A673 (cell line): ENCODE results near the gene DCN. TPM values are rescaled to one million over a fixed set of nuclear protein-coding genes. Genes with fewer than 3 reads are reported as not detected.

Source experiments
- BruUV-seq: library from RNA; stranded (reverse); fragments of 400-500 nt; replicated peaks from 2 replicates; lab custom pipeline; 2021; lab: Mats Ljungman, UMichigan
- CTCF ChIA-PET: fragments of 300-600 bp; sonication (Branson Sonifier 250); formaldehyde crosslinking; loops from one replicate; lab custom pipeline; 2022; ENCODE audit warnings: antibody characterized with exemption; lab: Charles Lee
- POLR2A ChIA-PET: fragments of 300-600 bp; sonication (Branson Sonifier 250); formaldehyde crosslinking; loops from one replicate; lab custom pipeline; 2022; ENCODE audit warnings: antibody characterized with exemption; ENCODE audit not compliant: low non-redundant PET; lab: Charles Lee
- DNase-seq: peaks from one replicate; pipeline ENCODE4 v3.0.0-alpha.2; 2015; ENCODE audit warnings: low spot score
- H3K27ac ChIP-seq: fragments of 200-600 bp; sonication (generic); 2 replicates; pipeline ENCODE4 v1.5.1; 2016; ENCODE audit warnings: mixed run types, low read depth, mild to moderate bottlenecking, mixed read lengths, antibody characterized with exemption, low read length; ENCODE audit not compliant: poor library complexity, severe bottlenecking
- H3K27me3 ChIP-seq: fragments of 200-600 bp; sonication (generic); replicated peaks from 2 replicates; pipeline ENCODE4 v1.6.1; 2017; ENCODE audit warnings: mixed run types, low read depth, mild to moderate bottlenecking, mixed read lengths, antibody characterized with exemption, low read length; ENCODE audit not compliant: insufficient read depth, poor library complexity
- H3K36me3 ChIP-seq: fragments of 200-600 bp; sonication (generic); 2 replicates; pipeline ENCODE4 v1.6.1; 2016; ENCODE audit warnings: mixed run types, mild to moderate bottlenecking, mixed read lengths, antibody characterized with exemption, low read length; ENCODE audit not compliant: insufficient read depth, poor library complexity, severe bottlenecking
- H3K4me1 ChIP-seq: fragments of 200-600 bp; sonication (generic); 2 replicates; pipeline ENCODE4 v1.6.1; 2017; ENCODE audit warnings: mixed run types, mild to moderate bottlenecking, mixed read lengths, antibody characterized with exemption, low read length; ENCODE audit not compliant: insufficient read depth, poor library complexity, severe bottlenecking
- H3K4me3 ChIP-seq: fragments of 200-600 bp; sonication (generic); 2 replicates; pipeline ENCODE4 v1.5.1; 2016; ENCODE audit warnings: low read depth, mixed run types, mild to moderate bottlenecking, mixed read lengths, low read length; ENCODE audit not compliant: poor library complexity, severe bottlenecking
- H3K9me3 ChIP-seq: fragments of 200-600 bp; sonication (generic); 2 replicates; pipeline ENCODE4 v1.6.1; 2016; ENCODE audit warnings: mixed run types, low read depth, mild to moderate bottlenecking, mixed read lengths, antibody characterized with exemption, low read length; ENCODE audit not compliant: poor library complexity, severe bottlenecking
- CTCF ChIP-seq: fragments of 300-800, 200-600 bp; sonication (generic); conservative IDR thresholded peaks from 2 replicates; pipeline ENCODE4 v1.5.1; 2017; ENCODE audit warnings: low read depth, mild to moderate bottlenecking, antibody characterized with exemption, low read length, moderate library complexity, mixed read lengths
- EZH2 ChIP-seq: fragments of 200-600 bp; sonication (generic); IDR thresholded peaks from 2 replicates; pipeline ENCODE4 v1.6.1; 2017; ENCODE audit warnings: borderline replicate concordance, low read depth, mild to moderate bottlenecking, mixed read lengths, antibody characterized with exemption, low read length; ENCODE audit not compliant: poor library complexity, severe bottlenecking
- intact Hi-C: fragments of 100-400 bp; cut with micrococcal nuclease; formaldehyde crosslinking; loops from one replicate; pipeline ENCODE4 v1.10.0; 2022; ENCODE audit not compliant: unreplicated experiment
- total RNA-seq: library from RNA; stranded (reverse); gene quantifications from 2 replicates; pipeline ENCODE4 v1.2.3, GENCODE V29; 2021

DCN gene
- total RNA-seq, 1 experiment from 2014 or later = 3.5 TPM

GRCh38 chr12:91194500-91194899, 11.9 kb upstream of the DCN start:
- intact Hi-C loops = no loop called here
- Histone ChIP-seq H3K4me3 (no peak overlapping the region), H3K9me3 (peaks cover 4% of the 10 kb centered on the region), H3K27me3 (no peaks in the 10 kb centered on the region), H3K4me1 (no peaks in the 10 kb centered on the region), H3K27ac (no peak overlapping the region), H3K36me3 (no peaks in the 10 kb centered on the region)
- ChIA-PET CTCF (no interaction called here), POLR2A (no interaction called here)
- DNase-seq = no peak
- TF ChIP-seq EZH2 = no peak
- no peak for TF ChIP-seq CTCF
- no TSS peak for BruUV-seq

DNA sequence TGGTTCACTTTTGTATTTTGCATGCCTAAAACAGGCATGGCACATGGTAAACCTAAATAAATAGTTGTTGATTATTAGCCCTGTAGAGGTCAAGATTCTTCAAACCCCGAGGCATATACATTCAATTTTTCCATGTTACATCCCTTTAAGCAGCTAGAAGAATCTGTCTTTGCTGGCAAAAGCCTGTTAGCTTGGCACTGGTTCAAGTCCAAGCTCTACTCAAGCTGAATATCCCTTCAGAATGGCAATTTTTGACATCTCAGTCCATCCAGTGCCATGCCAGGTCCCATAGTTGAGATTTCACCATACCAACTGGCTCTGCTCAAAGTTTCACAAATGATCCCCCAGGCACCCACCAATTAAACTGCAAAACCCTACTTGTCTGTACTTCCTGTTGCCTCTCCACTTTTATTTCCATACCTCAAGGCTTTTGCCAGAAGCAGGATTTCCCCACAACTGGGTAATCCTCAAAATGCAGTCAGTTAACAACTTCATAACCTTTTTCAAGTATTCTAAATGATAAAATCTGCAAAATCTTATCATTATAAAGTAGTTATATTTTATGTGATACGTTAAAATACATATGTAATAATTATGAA, 9.0 kb upstream of the DCN start:
- BruUV-seq = no TSS peak
- no peak overlapping the region for H3K27ac ChIP-seq
- intact Hi-C loops = no loop called here
- ChIA-PET POLR2A (no interaction called here), CTCF (no interaction called here)
- peaks cover 4% of the 10 kb centered on the region for H3K9me3 ChIP-seq
- H3K27me3 ChIP-seq = no peaks in the 10 kb centered on the region
- TF ChIP-seq CTCF = no peak
- no peak for TF ChIP-seq EZH2
- H3K4me1 ChIP-seq = no peaks in the 10 kb centered on the region
- no peak overlapping the region for H3K4me3 ChIP-seq
- no peaks in the 10 kb centered on the region for H3K36me3 ChIP-seq
- DNase-seq = no peak

DNA sequence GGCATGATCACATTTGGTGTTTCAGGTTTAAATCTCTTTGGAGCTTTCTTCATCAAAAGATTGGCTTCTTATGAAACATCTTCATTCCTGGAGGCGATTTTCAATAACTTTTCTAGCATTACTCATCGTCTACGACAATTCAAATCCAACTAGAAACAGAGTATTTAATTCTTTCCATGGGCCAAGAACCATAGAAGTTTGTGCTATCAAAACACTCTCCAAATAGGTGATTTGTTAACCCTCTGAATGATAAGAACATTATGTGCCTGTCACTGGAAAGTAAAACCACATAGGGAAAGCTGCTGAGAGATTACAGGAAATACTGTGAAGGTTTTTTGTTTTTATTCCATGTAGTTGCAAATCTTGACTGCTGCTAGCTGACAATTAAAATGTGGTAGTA, 6.9 kb upstream of the DCN start:
- no peaks in the 10 kb centered on the region for H3K4me1 ChIP-seq
- H3K27me3 ChIP-seq = no peaks in the 10 kb centered on the region
- H3K4me3 ChIP-seq = no peak overlapping the region
- no peak overlapping the region for H3K27ac ChIP-seq
- BruUV-seq = no TSS peak
- ChIA-PET POLR2A (no interaction called here), CTCF (no interaction called here)
- H3K36me3 ChIP-seq = no peaks in the 10 kb centered on the region
- H3K9me3 ChIP-seq = no peaks in the 10 kb centered on the region
- intact Hi-C loops = no loop called here
- DNase-seq = no peak
- TF ChIP-seq EZH2 (no peak), CTCF (no peak)
